DND-41 (cell line): ENCODE measurements around the gene NRXN3.

ENCODE experiments used
- ATAC-seq: fragments of 200-7000 bp; cut with Tn5 transposase; 3 replicates; pipeline ENCODE4 v1.9.1; 2021; ENCODE audit warnings: low read depth; ENCODE audit not compliant: insufficient read depth
- DNase-seq: peaks from one replicate; pipeline ENCODE4 v3.0.0-alpha.2; 2020
- H2AFZ ChIP-seq: 2 replicates; pipeline ENCODE4 v1.6.0; 2012; ENCODE audit warnings: low read depth, low read length
- H3K27ac ChIP-seq: 2 replicates; pipeline ENCODE4 v1.5.1; 2012; ENCODE audit warnings: low read length, inconsistent platforms
- H3K27me3 ChIP-seq: fragments of 200-600 bp; sonication (generic); 2 replicates; pipeline ENCODE4 v1.6.0; 2012; ENCODE audit warnings: low read length, mild to moderate bottlenecking, inconsistent platforms; ENCODE audit not compliant: insufficient read depth, poor library complexity
- H3K36me3 ChIP-seq: 2 replicates; pipeline ENCODE4 v1.5.1; 2012; ENCODE audit warnings: low read length, inconsistent platforms; ENCODE audit not compliant: insufficient read depth
- H3K4me1 ChIP-seq: 2 replicates; pipeline ENCODE4 v1.5.1; 2012; ENCODE audit warnings: mild to moderate bottlenecking, low read length; ENCODE audit not compliant: insufficient read depth
- H3K4me2 ChIP-seq: 2 replicates; pipeline ENCODE4 v1.6.0; 2012; ENCODE audit warnings: mild to moderate bottlenecking, moderate library complexity, low read length, inconsistent platforms; ENCODE audit not compliant: insufficient read depth
- H3K4me3 ChIP-seq, 2 experiments: fragments of 200-600 bp in 1 of 2; shearing (Covaris generic) in 1 of 2; 2 replicates each; pipeline ENCODE4 v1.5.1; 2012 to 2016; ENCODE audit warnings: inconsistent platforms in 2 of 2, low read length in 2 of 2, mild to moderate bottlenecking in 2 of 2, low read depth in 1 of 2, moderate library complexity in 1 of 2
- H3K79me2 ChIP-seq: 2 replicates; pipeline ENCODE4 v1.6.0; 2012; ENCODE audit warnings: low read length, inconsistent platforms; ENCODE audit not compliant: insufficient read depth
- H3K9ac ChIP-seq: 2 replicates; pipeline ENCODE4 v1.6.0; 2012; ENCODE audit warnings: low read depth, mild to moderate bottlenecking, inconsistent platforms, low read length, moderate library complexity
- H3K9me3 ChIP-seq: 2 replicates; pipeline ENCODE4 v1.5.1; 2012; ENCODE audit warnings: low read length, moderate library complexity, mild to moderate bottlenecking, inconsistent platforms; ENCODE audit not compliant: insufficient read depth, severe bottlenecking
- H4K20me1 ChIP-seq: 2 replicates; pipeline ENCODE4 v1.6.0; 2012; ENCODE audit warnings: low read length; ENCODE audit not compliant: insufficient read depth
- CTCF ChIP-seq: IDR thresholded peaks from 2 replicates; pipeline ENCODE4 v1.5.1; 2012; ENCODE audit warnings: borderline replicate concordance, low read length, moderate library complexity, mild to moderate bottlenecking; ENCODE audit not compliant: poor library complexity, severe bottlenecking; ENCODE audit errors: extremely low read depth
- EZH2 ChIP-seq: IDR thresholded peaks from 3 replicates; pipeline ENCODE4 v1.6.1; 2012; ENCODE audit warnings: borderline replicate concordance, low read depth, mild to moderate bottlenecking, moderate library complexity, low read length, inconsistent platforms; ENCODE audit not compliant: severe bottlenecking

NRXN3 gene

GRCh38 chr14:79331830-79332229, 1161.7 kb downstream of the NRXN3 start:
- Histone ChIP-seq H3K79me2 (no peaks in the 10 kb centered on the region), H2AFZ (no peak overlapping the region), H3K9ac (no peak overlapping the region), H3K4me1 (no peaks in the 10 kb centered on the region), H3K27me3 (no peaks in the 10 kb centered on the region), H3K4me2 (no peak overlapping the region), H4K20me1 (no peaks in the 10 kb centered on the region), H3K9me3 (no peaks in the 10 kb centered on the region), H3K4me3 (no peak overlapping the region), H3K36me3 (no peaks in the 10 kb centered on the region), H3K27ac (no peak overlapping the region)
- TF ChIP-seq EZH2 (no peak), CTCF (no peak)
- DNase-seq (no peak), ATAC-seq (no peak)

- H4K20me1 ChIP-seq = no peaks in the 10 kb centered on the region
- no peaks in the 10 kb centered on the region for H3K36me3 ChIP-seq
- no peaks in the 10 kb centered on the region for H3K9me3 ChIP-seq
- H3K4me2 ChIP-seq = no peak overlapping the region
- no peaks in the 10 kb centered on the region for H3K4me1 ChIP-seq
- no peaks in the 10 kb centered on the region for H3K79me2 ChIP-seq
- ATAC-seq (no peak), DNase-seq (no peak)
- H3K9ac ChIP-seq = no peak overlapping the region
- no peak overlapping the region for H3K27ac ChIP-seq
- no peak overlapping the region for H3K4me3 ChIP-seq
- H3K27me3 ChIP-seq = no peaks in the 10 kb centered on the region
- no peak overlapping the region for H2AFZ ChIP-seq
- TF ChIP-seq EZH2 (no peak), CTCF (no peak)
These were observed 1162.5 kb downstream of the NRXN3 start for GRCh38 chr14:79332504-79333197.

GRCh38 chr14:79333198-79333546, 1163.0 kb downstream of the NRXN3 start:
- Histone ChIP-seq H3K9me3 (no peaks in the 10 kb centered on the region), H3K4me1 (no peaks in the 10 kb centered on the region), H3K4me3 (no peak overlapping the region), H3K79me2 (no peaks in the 10 kb centered on the region), H3K36me3 (no peaks in the 10 kb centered on the region), H3K9ac (no peak overlapping the region), H3K4me2 (no peak overlapping the region), H3K27me3 (no peaks in the 10 kb centered on the region), H3K27ac (no peak overlapping the region), H2AFZ (no peak overlapping the region), H4K20me1 (no peaks in the 10 kb centered on the region)
- TF ChIP-seq EZH2 = no peak
- no peak for TF ChIP-seq CTCF
- DNase-seq (no peak), ATAC-seq (no peak)

- H3K4me1 ChIP-seq = no peaks in the 10 kb centered on the region
- H3K27me3 ChIP-seq = no peaks in the 10 kb centered on the region
- H3K79me2 ChIP-seq = no peaks in the 10 kb centered on the region
- H3K4me2 ChIP-seq = no peak overlapping the region
- H3K36me3 ChIP-seq = no peaks in the 10 kb centered on the region
- TF ChIP-seq CTCF (no peak), EZH2 (no peak)
- ATAC-seq (no peak), DNase-seq (no peak)
- H3K9ac ChIP-seq = no peak overlapping the region
- no peak overlapping the region for H2AFZ ChIP-seq
- no peak overlapping the region for H3K27ac ChIP-seq
- H3K9me3 ChIP-seq = no peaks in the 10 kb centered on the region
- no peak overlapping the region for H3K4me3 ChIP-seq
- no peaks in the 10 kb centered on the region for H4K20me1 ChIP-seq
These were observed 1164.1 kb downstream of the NRXN3 start for GRCh38 chr14:79334272-79334671.
